ENCODE results near the gene PIK3CB. TPM values are rescaled to one million over a fixed set of nuclear protein-coding genes. Genes with fewer than 3 reads are reported as not detected.

Gene PIK3CB
- total and polyA plus RNA-seq, 2 of the 8 experiments (the other 6 are each of a cell fraction or from before 2014, with no cell fraction given): 8.3 to 35.2 TPM

DNA sequence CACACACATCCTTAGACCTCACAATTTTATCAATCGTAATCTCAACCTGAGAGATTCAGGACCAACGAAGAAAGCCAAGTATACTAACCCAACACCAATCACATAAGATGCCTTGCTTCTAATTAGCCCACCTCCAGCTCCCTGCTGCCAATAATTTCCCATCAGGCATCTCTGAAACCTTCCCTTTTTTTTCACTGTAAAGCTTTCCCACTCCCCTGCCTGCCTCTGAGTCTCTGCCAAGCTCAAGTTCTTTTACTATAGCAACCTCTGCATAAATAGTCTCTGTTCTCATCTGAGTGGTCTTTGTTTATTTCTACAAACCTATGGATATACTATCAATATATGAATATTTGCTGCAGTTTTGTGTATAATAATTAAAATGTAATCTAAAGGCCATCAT is 86.5 kb downstream of the PIK3CB start:
- H4K20me1 ChIP-seq (replicated peaks in 1 of 2; ENCODE audit: control insufficient read depth in 1 of 2, insufficient read depth in 2 of 2, low read length in 2 of 2): no peaks in the 10 kb centered on the region
- H2BK12ac ChIP-seq (ENCODE audit: low read depth, low read length): no peak overlapping the region
- no peak overlapping the region for H3K4me3 ChIP-seq (ENCODE audit: extremely low read depth in 1 of 4, insufficient read depth in 2 of 4, low read depth in 3 of 4, low read length in 4 of 4)
- FAIRE-seq (no peak), DNase-seq (ENCODE audit: low read depth in 1 of 2, low spot score in 2 of 2) (no peak)
- H3K4ac ChIP-seq (replicated peaks; ENCODE audit: insufficient read length, low read depth, low read length): no peak overlapping the region
- no peak overlapping the region for H3K23ac ChIP-seq (ENCODE audit: insufficient read length)
- H3K4me1 ChIP-seq (replicated peaks in 1 of 4; ENCODE audit: control insufficient read depth in 3 of 4, insufficient read depth in 4 of 4, low read length in 3 of 4): no peaks in the 10 kb centered on the region
- 90% methylated on average over 2 of the region's 2 CpGs; no CpG with 5 or more reads in 1 of the 2 experiments for WGBS, 2 experiments (ENCODE audit: extremely low coverage in 1 of 2, insufficient coverage in 1 of 2, insufficient read length in 1 of 2, insufficient replicate concordance in 2 of 2, low coverage in 1 of 2, low lambda C conversion rate in 2 of 2, missing lambda C conversion rate in 1 of 2)
- H2BK15ac ChIP-seq (ENCODE audit: low read length): no peak overlapping the region
- no peak overlapping the region for H2AK5ac ChIP-seq (ENCODE audit: low read depth, low read length)
- no peak overlapping the region for H3K18ac ChIP-seq (ENCODE audit: extremely low read depth, low read length)
- H2BK120ac ChIP-seq (replicated peaks; ENCODE audit: low read depth, low read length): no peak overlapping the region
- CTCF ChIA-PET (ENCODE audit: partially characterized antibody): interaction anchor here (0.6 kb wide), 1 partner anchor 40 kb away, joined by 3 read pairs; no protein-coding TSS in a partner anchor
- no peak overlapping the region for H2AFZ ChIP-seq (ENCODE audit: low read length)
- H3K9me3 ChIP-seq (ENCODE audit: insufficient read depth in 2 of 2, low read depth in 1 of 2, low read length in 1 of 2): peaks cover 9 to 11% of the 10 kb centered on the region in 2 experiments
- no peak overlapping the region for H3K9ac ChIP-seq (replicated peaks in 1 of 4; ENCODE audit: extremely low read depth in 1 of 4, low read depth in 3 of 4, low read length in 3 of 4)
- H4K5ac ChIP-seq (ENCODE audit: insufficient read length, low read depth, low read length): no peak overlapping the region
- H3K14ac ChIP-seq (ENCODE audit: insufficient read length): no peak overlapping the region
- POLR2A ChIA-PET (ENCODE audit: partially characterized antibody): no interaction called here
- no peaks in the 10 kb centered on the region for H3K79me1 ChIP-seq (ENCODE audit: low read depth, low read length)
- H2BK5ac ChIP-seq (ENCODE audit: low read depth, low read length): no peak overlapping the region
- H3K4me2 ChIP-seq (ENCODE audit: insufficient read depth in 1 of 2, low read depth in 2 of 2, low read length in 2 of 2): no peak overlapping the region
- peaks cover 0 to 8% (median 0%) of the 10 kb centered on the region in 4 experiments; a peak in 3 of 8 replicates for H3K36me3 ChIP-seq (ENCODE audit: control insufficient read depth in 2 of 4, insufficient read depth in 4 of 4, low read length in 3 of 4)
- H3K27ac ChIP-seq (ENCODE audit: low read depth, low read length): no peak overlapping the region
- H3K27me3 ChIP-seq (replicated peaks in 1 of 4; ENCODE audit: control insufficient read depth in 3 of 4, extremely low read depth in 1 of 4, insufficient read depth in 3 of 4, low read length in 3 of 4): no peaks in the 10 kb centered on the region
- H2BK20ac ChIP-seq (ENCODE audit: low read length): no peak overlapping the region
- H3K79me2 ChIP-seq (ENCODE audit: control insufficient read depth in 1 of 2, insufficient read depth in 2 of 2, low read length in 2 of 2): no peaks in the 10 kb centered on the region
- H3K23me2 ChIP-seq (ENCODE audit: low read depth, low read length): no peaks in the 10 kb centered on the region; the same call in 1 of the 2 replicates
- H4K8ac ChIP-seq (ENCODE audit: extremely low read depth, insufficient read depth, low read length): no peak overlapping the region
- H4K91ac ChIP-seq (replicated peaks; ENCODE audit: insufficient read length, low read length): no peak overlapping the region
- no peak for TF ChIP-seq CBX8 (IDR thresholded peaks at IDR 0.05; ENCODE audit: borderline replicate concordance, low read depth, low read length)
- TF ChIP-seq EZH2 (IDR thresholded peaks at IDR 0.05; ENCODE audit: low read depth, low read length, severe bottlenecking): no peak
- TF ChIP-seq CTBP2 (IDR thresholded peaks at IDR 0.05; ENCODE audit: borderline replicate concordance, insufficient read depth, insufficient read length, low read length): no peak
- TF ChIP-seq JUND (IDR thresholded peaks at IDR 0.05; ENCODE audit: low read length): no peak
- TF ChIP-seq FOSL1 (IDR thresholded peaks at IDR 0.05; ENCODE audit: insufficient read depth, low read depth, low read length): no peak
- no peak for TF ChIP-seq YY1 (IDR thresholded peaks at IDR 0.05; ENCODE audit: low read depth, low read length)
- no peak for TF ChIP-seq GTF2F1 (IDR thresholded peaks at IDR 0.05; ENCODE audit: borderline replicate concordance, low read depth, low read length)
- TF ChIP-seq CHD2 (IDR thresholded peaks at IDR 0.05; ENCODE audit: low read length): no peak
- no peak for TF ChIP-seq TBP (IDR thresholded peaks at IDR 0.05; ENCODE audit: low read depth, low read length)
- no peak for TF ChIP-seq SRF (IDR thresholded peaks at IDR 0.05; ENCODE audit: low read depth, low read length)
- no peak for TF ChIP-seq POLR2A (IDR thresholded peaks at IDR 0.05; ENCODE audit: control extremely low read depth in 1 of 2, low read depth in 2 of 2, low read length in 2 of 2)
- TF ChIP-seq POLR2AphosphoS5 (IDR thresholded peaks at IDR 0.05; ENCODE audit: low read depth, low read length): no peak
- no peak for TF ChIP-seq SP1 (IDR thresholded peaks at IDR 0.05; ENCODE audit: low read depth, low read length)
- H3K56ac ChIP-seq (replicated peaks; ENCODE audit: insufficient read length, low read depth, low read length): no peak overlapping the region
